ENCODE data around the gene EDARADD.

EDARADD gene

GRCh38 chr1:236468625-236469024 is 74.5 kb downstream of the EDARADD start:
- TF ChIP-seq, protein P1, sequence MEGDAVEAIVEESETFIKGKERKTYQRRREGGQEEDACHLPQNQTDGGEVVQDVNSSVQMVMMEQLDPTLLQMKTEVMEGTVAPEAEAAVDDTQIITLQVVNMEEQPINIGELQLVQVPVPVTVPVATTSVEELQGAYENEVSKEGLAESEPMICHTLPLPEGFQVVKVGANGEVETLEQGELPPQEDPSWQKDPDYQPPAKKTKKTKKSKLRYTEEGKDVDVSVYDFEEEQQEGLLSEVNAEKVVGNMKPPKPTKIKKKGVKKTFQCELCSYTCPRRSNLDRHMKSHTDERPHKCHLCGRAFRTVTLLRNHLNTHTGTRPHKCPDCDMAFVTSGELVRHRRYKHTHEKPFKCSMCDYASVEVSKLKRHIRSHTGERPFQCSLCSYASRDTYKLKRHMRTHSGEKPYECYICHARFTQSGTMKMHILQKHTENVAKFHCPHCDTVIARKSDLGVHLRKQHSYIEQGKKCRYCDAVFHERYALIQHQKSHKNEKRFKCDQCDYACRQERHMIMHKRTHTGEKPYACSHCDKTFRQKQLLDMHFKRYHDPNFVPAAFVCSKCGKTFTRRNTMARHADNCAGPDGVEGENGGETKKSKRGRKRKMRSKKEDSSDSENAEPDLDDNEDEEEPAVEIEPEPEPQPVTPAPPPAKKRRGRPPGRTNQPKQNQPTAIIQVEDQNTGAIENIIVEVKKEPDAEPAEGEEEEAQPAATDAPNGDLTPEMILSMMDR (IDR thresholded peaks at IDR 0.05), result no peak
- Histone ChIP-seq H3K4me3 (ENCODE audit: low read depth in 1 of 2, low read length in 1 of 2) (no peak overlapping the region), H3K4me1 (ENCODE audit: control insufficient read depth in 1 of 2, insufficient read depth in 1 of 2, low read depth in 1 of 2, low read length in 1 of 2) (no peaks in the 10 kb centered on the region), H3K27ac (no peak overlapping the region), H3K9me3 (no peaks in the 10 kb centered on the region), H3K27me3 (no peaks in the 10 kb centered on the region), H3K36me3 (no peaks in the 10 kb centered on the region)

- TF ChIP-seq, protein P1 (IDR thresholded peaks at IDR 0.05), result no peak
- Histone ChIP-seq H3K4me1 (ENCODE audit: control insufficient read depth in 1 of 2, insufficient read depth in 1 of 2, low read depth in 1 of 2, low read length in 1 of 2) (no peaks in the 10 kb centered on the region), H3K27ac (no peak overlapping the region), H3K4me3 (ENCODE audit: low read depth in 1 of 2, low read length in 1 of 2) (no peak overlapping the region), H3K36me3 (no peaks in the 10 kb centered on the region), H3K9me3 (no peaks in the 10 kb centered on the region), H3K27me3 (no peaks in the 10 kb centered on the region)
Measured at GRCh38 chr1:236469466-236469865, 75.4 kb downstream of the EDARADD start.

GRCh38 chr1:236471096-236471495 is 77.0 kb downstream of the EDARADD start:
- TF ChIP-seq, protein P1 (IDR thresholded peaks at IDR 0.05), result no peak
- Histone ChIP-seq H3K4me1 (ENCODE audit: control insufficient read depth in 1 of 2, insufficient read depth in 1 of 2, low read depth in 1 of 2, low read length in 1 of 2) (no peaks in the 10 kb centered on the region), H3K4me3 (ENCODE audit: low read depth in 1 of 2, low read length in 1 of 2) (no peak overlapping the region), H3K27ac (no peak overlapping the region), H3K36me3 (no peaks in the 10 kb centered on the region), H3K9me3 (no peaks in the 10 kb centered on the region), H3K27me3 (no peaks in the 10 kb centered on the region)

DNA sequence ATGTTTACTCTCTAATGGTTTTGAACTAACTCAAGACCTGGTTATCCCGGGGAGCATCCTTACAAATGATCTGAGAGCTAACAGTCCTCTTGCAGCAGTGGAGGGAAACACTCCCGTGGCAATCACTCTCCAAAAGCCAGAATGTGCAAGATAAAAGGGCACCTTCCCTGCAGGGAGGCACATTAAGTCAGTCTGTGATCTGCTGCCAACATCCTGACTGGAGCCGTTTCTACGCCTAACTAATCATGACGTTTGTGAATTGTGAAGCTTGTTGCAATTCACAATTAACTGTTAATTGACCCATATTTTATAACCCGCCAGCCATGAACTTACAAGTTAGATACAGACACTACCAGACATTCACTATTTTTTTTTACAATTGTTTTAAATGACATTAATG is 77.6 kb downstream of the EDARADD start:
- Histone ChIP-seq H3K4me3 (ENCODE audit: low read depth in 1 of 2, low read length in 1 of 2) (no peak overlapping the region), H3K4me1 (ENCODE audit: control insufficient read depth in 1 of 2, insufficient read depth in 1 of 2, low read depth in 1 of 2, low read length in 1 of 2) (no peaks in the 10 kb centered on the region), H3K36me3 (no peaks in the 10 kb centered on the region), H3K9me3 (no peaks in the 10 kb centered on the region), H3K27ac (no peak overlapping the region), H3K27me3 (no peaks in the 10 kb centered on the region)
- TF ChIP-seq, protein P1 (IDR thresholded peaks at IDR 0.05), result no peak

GRCh38 chr1:236472850-236473788 is 79.0 kb downstream of the EDARADD start:
- H3K9me3 ChIP-seq, result no peaks in the 10 kb centered on the region
- no peak overlapping the region for H3K4me3 ChIP-seq (ENCODE audit: low read depth in 1 of 2, low read length in 1 of 2)
- H3K27ac ChIP-seq, result no peak overlapping the region
- H3K27me3 ChIP-seq, result no peaks in the 10 kb centered on the region
- no peaks in the 10 kb centered on the region for H3K4me1 ChIP-seq (ENCODE audit: control insufficient read depth in 1 of 2, insufficient read depth in 1 of 2, low read depth in 1 of 2, low read length in 1 of 2)
- no peaks in the 10 kb centered on the region for H3K36me3 ChIP-seq
- TF ChIP-seq, protein P1 (IDR thresholded peaks at IDR 0.05), result no peak

Data from neutrophil (primary cell).